MM.1S (cell line): ENCODE data around the gene GRIA4.

Source experiments
- EZH2 ChIP-seq: fragments of 300-600 bp; sonication (generic); optimal IDR thresholded peaks from 2 replicates; pipeline ENCODE3; 2017; ENCODE audit warnings: low read depth, mild to moderate bottlenecking, antibody characterized with exemption, low read length, mixed read lengths
- TF ChIP-seq, protein P1 (sequence below): fragments of 300-600 bp; sonication (generic); IDR thresholded peaks from 2 replicates; pipeline ENCODE4 v1.5.1; 2016; ENCODE audit warnings: antibody characterized with exemption, low read length, mixed read lengths

GRCh38 chr11:105618343-105618955 is 8.6 kb downstream of the GRIA4 start:
- TF ChIP-seq, protein P1, sequence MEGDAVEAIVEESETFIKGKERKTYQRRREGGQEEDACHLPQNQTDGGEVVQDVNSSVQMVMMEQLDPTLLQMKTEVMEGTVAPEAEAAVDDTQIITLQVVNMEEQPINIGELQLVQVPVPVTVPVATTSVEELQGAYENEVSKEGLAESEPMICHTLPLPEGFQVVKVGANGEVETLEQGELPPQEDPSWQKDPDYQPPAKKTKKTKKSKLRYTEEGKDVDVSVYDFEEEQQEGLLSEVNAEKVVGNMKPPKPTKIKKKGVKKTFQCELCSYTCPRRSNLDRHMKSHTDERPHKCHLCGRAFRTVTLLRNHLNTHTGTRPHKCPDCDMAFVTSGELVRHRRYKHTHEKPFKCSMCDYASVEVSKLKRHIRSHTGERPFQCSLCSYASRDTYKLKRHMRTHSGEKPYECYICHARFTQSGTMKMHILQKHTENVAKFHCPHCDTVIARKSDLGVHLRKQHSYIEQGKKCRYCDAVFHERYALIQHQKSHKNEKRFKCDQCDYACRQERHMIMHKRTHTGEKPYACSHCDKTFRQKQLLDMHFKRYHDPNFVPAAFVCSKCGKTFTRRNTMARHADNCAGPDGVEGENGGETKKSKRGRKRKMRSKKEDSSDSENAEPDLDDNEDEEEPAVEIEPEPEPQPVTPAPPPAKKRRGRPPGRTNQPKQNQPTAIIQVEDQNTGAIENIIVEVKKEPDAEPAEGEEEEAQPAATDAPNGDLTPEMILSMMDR = no peak
- no peak for TF ChIP-seq EZH2
